GM12878 (cell line): ENCODE measurements around the gene ZMIZ2. TPM values are rescaled to one million over a fixed set of nuclear protein-coding genes. Genes with fewer than 3 reads are reported as not detected.

Experiments used
- BACH1 ChIP-seq: fragments of 450-650 bp; IDR thresholded peaks from 2 replicates; pipeline ENCODE4 v1.6.1; 2017; ENCODE audit warnings: mild to moderate bottlenecking, borderline replicate concordance
- CREM ChIP-seq: IDR thresholded peaks from 2 replicates; pipeline ENCODE4 v1.6.1; 2014; ENCODE audit warnings: antibody characterized with exemption, low read depth
- EED ChIP-seq: sonication (generic); IDR thresholded peaks from 2 replicates; pipeline ENCODE4 v1.6.1; 2016; ENCODE audit warnings: antibody characterized with exemption, low read depth
- EGR1 ChIP-seq, 2 experiments: IDR thresholded peaks; 1 replicate in 1 of 2; 2 replicates in 1 of 2; pipeline ENCODE4 v1.6.1; 2011 to 2012; ENCODE audit warnings: low read depth in 2 of 2, low read length in 2 of 2, borderline replicate concordance in 1 of 2, mild to moderate bottlenecking in 1 of 2, moderate library complexity in 1 of 2
- EP300 ChIP-seq, 2 experiments: fragments of 150-350 bp in 1 of 2; IDR thresholded peaks; 2 replicates each; pipeline ENCODE4 v1.6.1; 2011 to 2012; ENCODE audit warnings: low read depth in 2 of 2, low read length in 2 of 2, borderline replicate concordance in 1 of 2, improper control_type of control experiment in 1 of 2, inconsistent platforms in 1 of 2; ENCODE audit not compliant: control insufficient read depth in 1 of 2
- ETV6 ChIP-seq, 2 experiments: fragments of 450-650 bp in 1 of 2; IDR thresholded peaks in 1 of 2; conservative IDR thresholded peaks in 1 of 2; 2 replicates each; pipeline ENCODE4 v1.6.1; 2014; ENCODE audit warnings: antibody characterized with exemption in 1 of 2, borderline replicate concordance in 1 of 2, low read depth in 1 of 2, mild to moderate bottlenecking in 1 of 2, moderate library complexity in 1 of 2
- HDGF ChIP-seq: fragments of 450-650 bp; IDR thresholded peaks from 2 replicates; pipeline ENCODE4 v1.6.1; 2016; ENCODE audit warnings: antibody characterized with exemption
- MEF2B ChIP-seq: fragments of 450-650 bp; IDR thresholded peaks from 2 replicates; pipeline ENCODE4 v1.6.1; 2018; ENCODE audit warnings: mild to moderate bottlenecking, moderate library complexity; ENCODE audit not compliant: partially characterized antibody, poor library complexity, severe bottlenecking
- NFYB ChIP-seq: IDR thresholded peaks from 2 replicates; pipeline ENCODE4 v1.6.1; 2011; ENCODE audit warnings: low read depth, mild to moderate bottlenecking, low read length, improper control_type of control experiment, moderate library complexity; ENCODE audit not compliant: insufficient read depth
- PML ChIP-seq: IDR thresholded peaks from 2 replicates; pipeline ENCODE4 v1.6.1; 2012; ENCODE audit warnings: low read length, inconsistent platforms
- POLR2AphosphoS2 ChIP-seq: IDR thresholded peaks from 2 replicates; pipeline ENCODE4 v1.6.1; 2011; ENCODE audit warnings: low read depth, mild to moderate bottlenecking, low read length, improper control_type of control experiment, moderate library complexity
- RAD21 ChIP-seq: IDR thresholded peaks from 2 replicates; pipeline ENCODE4 v1.6.1; 2011; ENCODE audit warnings: mild to moderate bottlenecking, low read depth, low read length, moderate library complexity; ENCODE audit not compliant: insufficient read depth
- RAD51 ChIP-seq: fragments of 450-650 bp; IDR thresholded peaks from 2 replicates; pipeline ENCODE4 v1.6.1; 2016; ENCODE audit warnings: moderate library complexity, mild to moderate bottlenecking, inconsistent platforms
- RB1 ChIP-seq: fragments of 450-650 bp; formaldehyde crosslinking; IDR thresholded peaks from 2 replicates; pipeline ENCODE4 v1.6.1; 2017; ENCODE audit warnings: mild to moderate bottlenecking, borderline replicate concordance
- RELA ChIP-seq: fragments of 450-650 bp; IDR thresholded peaks from 2 replicates; pipeline ENCODE4 v1.8.0; 2014; ENCODE audit warnings: borderline replicate concordance; ENCODE audit not compliant: partially characterized antibody
- SMAD1 ChIP-seq: fragments of 450-650 bp; IDR thresholded peaks from 2 replicates; pipeline ENCODE4 v1.6.1; 2018; ENCODE audit warnings: mild to moderate bottlenecking, low read depth; ENCODE audit not compliant: partially characterized antibody
- WRNIP1 ChIP-seq: IDR thresholded peaks from 2 replicates; pipeline ENCODE4 v1.6.1; 2011; ENCODE audit warnings: low read depth, low read length, improper control_type of control experiment, borderline replicate concordance
- ZZZ3 ChIP-seq: IDR thresholded peaks from 2 replicates; pipeline ENCODE4 v1.6.1; 2011; ENCODE audit warnings: low read depth; ENCODE audit not compliant: control insufficient read depth, insufficient read length
- polyA plus RNA-seq, 11 experiments: library from polyadenylated mRNA; depleted of rRNA in 4 of 11; unstranded in 6 of 11; stranded (reverse) in 5 of 11; fragments of >200 nt; fragmentation: Nextera tagmentation in 4 of 11; fragmentation: Illumina TruSeq in 1 of 11; extraction: Ambion mirVana in 4 of 11; extraction: Trizol in 1 of 11; gene quantifications; 1 replicate in 1 of 11; 2 replicates in 10 of 11; pipeline versions ENCODE4 v1.2.1 to v1.2.3, GENCODE V29; 2011 to 2016; ENCODE audit warnings: inconsistent platforms in 2 of 11, missing spikeins in 2 of 11, low read depth in 1 of 11
- total RNA-seq, 4 experiments: library from RNA; depleted of rRNA in 3 of 4; stranded (reverse); fragments of >200 nt in 3 of 4; fragmentation: Illumina TruSeq in 1 of 4; extraction: Trizol in 1 of 4; gene quantifications; 2 replicates each; pipeline versions ENCODE4 v1.2.1 to v1.2.3, GENCODE V29; 2013 to 2021
- TF ChIP-seq, protein P1 (sequence below): fragments of 450-650 bp; IDR thresholded peaks from 2 replicates; pipeline ENCODE4 v1.6.1; 2017; ENCODE audit warnings: mild to moderate bottlenecking, low read depth, inconsistent platforms; ENCODE audit not compliant: poor library complexity, severe bottlenecking
- TF ChIP-seq, protein P2 (sequence below): fragments of 450-650 bp; formaldehyde crosslinking; IDR thresholded peaks from 2 replicates; pipeline ENCODE4 v1.5.0; 2022; ENCODE audit warnings: mild to moderate bottlenecking, missing genetic modification characterization
- TF ChIP-seq, protein P3 (sequence below): fragments of 450-650 bp; IDR thresholded peaks from 2 replicates; pipeline ENCODE4 v1.6.1; 2017; ENCODE audit warnings: low read depth, mild to moderate bottlenecking, moderate library complexity

The ZMIZ2 gene
- total and polyA plus RNA-seq, 10 of the 15 experiments (the other 5 are each of a cell fraction or from before 2014, with no cell fraction given): 0.71 to 158 (median 17.0) TPM

DNA sequence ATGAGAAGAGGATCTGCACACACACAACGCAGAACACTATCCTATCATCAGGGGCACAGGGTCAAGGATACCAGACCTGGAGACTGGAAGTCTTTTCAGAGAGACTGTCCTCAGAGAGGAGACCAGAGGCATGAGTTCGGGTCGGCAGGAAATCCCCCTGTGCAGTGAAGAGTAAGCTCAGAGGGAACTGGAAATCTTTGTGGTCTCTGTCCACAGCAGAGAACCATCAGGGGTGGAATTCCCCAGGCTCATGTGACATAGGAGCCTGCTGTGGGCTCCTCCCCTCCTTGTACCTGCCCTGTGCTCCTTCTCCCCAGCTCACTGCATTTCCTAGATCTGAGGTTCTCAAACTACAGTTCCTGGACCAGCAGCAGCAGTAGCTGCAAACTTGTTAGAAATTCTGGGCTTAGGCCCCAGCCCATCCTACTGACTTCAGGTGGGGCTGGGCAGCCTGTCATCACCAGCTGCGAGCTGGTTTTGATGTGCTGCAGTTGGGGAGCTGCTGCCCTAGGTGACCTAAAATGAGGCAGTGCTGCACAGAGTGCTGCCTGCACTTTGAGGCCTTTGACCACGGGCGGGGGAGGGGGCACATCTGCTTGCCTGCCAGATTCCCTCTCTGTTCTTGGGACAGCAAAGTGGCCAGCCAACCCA, 2.4 kb downstream of the ZMIZ2 start (continued):
- TF ChIP-seq RELA: peak; percentile 99
- TF ChIP-seq SMAD1: peak; percentile 48
- TF ChIP-seq, protein P1, sequence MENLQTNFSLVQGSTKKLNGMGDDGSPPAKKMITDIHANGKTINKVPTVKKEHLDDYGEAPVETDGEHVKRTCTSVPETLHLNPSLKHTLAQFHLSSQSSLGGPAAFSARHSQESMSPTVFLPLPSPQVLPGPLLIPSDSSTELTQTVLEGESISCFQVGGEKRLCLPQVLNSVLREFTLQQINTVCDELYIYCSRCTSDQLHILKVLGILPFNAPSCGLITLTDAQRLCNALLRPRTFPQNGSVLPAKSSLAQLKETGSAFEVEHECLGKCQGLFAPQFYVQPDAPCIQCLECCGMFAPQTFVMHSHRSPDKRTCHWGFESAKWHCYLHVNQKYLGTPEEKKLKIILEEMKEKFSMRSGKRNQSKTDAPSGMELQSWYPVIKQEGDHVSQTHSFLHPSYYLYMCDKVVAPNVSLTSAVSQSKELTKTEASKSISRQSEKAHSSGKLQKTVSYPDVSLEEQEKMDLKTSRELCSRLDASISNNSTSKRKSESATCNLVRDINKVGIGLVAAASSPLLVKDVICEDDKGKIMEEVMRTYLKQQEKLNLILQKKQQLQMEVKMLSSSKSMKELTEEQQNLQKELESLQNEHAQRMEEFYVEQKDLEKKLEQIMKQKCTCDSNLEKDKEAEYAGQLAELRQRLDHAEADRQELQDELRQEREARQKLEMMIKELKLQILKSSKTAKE: no peak
- TF ChIP-seq PML: peak; percentile 51
- TF ChIP-seq, protein P2, sequence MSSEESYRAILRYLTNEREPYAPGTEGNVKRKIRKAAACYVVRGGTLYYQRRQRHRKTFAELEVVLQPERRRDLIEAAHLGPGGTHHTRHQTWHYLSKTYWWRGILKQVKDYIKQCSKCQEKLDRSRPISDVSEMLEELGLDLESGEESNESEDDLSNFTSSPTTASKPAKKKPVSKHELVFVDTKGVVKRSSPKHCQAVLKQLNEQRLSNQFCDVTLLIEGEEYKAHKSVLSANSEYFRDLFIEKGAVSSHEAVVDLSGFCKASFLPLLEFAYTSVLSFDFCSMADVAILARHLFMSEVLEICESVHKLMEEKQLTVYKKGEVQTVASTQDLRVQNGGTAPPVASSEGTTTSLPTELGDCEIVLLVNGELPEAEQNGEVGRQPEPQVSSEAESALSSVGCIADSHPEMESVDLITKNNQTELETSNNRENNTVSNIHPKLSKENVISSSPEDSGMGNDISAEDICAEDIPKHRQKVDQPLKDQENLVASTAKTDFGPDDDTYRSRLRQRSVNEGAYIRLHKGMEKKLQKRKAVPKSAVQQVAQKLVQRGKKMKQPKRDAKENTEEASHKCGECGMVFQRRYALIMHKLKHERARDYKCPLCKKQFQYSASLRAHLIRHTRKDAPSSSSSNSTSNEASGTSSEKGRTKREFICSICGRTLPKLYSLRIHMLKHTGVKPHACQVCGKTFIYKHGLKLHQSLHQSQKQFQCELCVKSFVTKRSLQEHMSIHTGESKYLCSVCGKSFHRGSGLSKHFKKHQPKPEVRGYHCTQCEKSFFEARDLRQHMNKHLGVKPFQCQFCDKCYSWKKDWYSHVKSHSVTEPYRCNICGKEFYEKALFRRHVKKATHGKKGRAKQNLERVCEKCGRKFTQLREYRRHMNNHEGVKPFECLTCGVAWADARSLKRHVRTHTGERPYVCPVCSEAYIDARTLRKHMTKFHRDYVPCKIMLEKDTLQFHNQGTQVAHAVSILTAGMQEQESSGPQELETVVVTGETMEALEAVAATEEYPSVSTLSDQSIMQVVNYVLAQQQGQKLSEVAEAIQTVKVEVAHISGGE: 0 out of 2 replicates have a peak, but pooled peaks have one; percentile 30
- peak; percentile 52 for TF ChIP-seq MEF2B
- peak; percentile 84 to 86; a peak in 3 of 4 replicates for TF ChIP-seq EP300 (IDR thresholded peaks at IDR 0.05; ENCODE audit: borderline replicate concordance in 1 of 2, control insufficient read depth in 1 of 2, low read depth in 2 of 2, low read length in 2 of 2)
- 0 out of 2 replicates have a peak, but pooled peaks have one; percentile 10 for TF ChIP-seq WRNIP1
- no peak for TF ChIP-seq EGR1 (IDR thresholded peaks at IDR 0.05; ENCODE audit: borderline replicate concordance in 1 of 2, low read depth in 2 of 2, low read length in 2 of 2)
- peak; percentile 63 for TF ChIP-seq POLR2AphosphoS2
- peak; percentile 28 for TF ChIP-seq CREM
- peak; percentile 93 for TF ChIP-seq RAD51
- no peak for TF ChIP-seq RB1
- TF ChIP-seq RAD21: 0 out of 2 replicates have a peak, but pooled peaks have one; percentile 11
- TF ChIP-seq HDGF: peak; percentile 60; the same call in 1 of the 2 replicates
- TF ChIP-seq ETV6 (conservative IDR thresholded peaks at IDR 0.05 in 1 of 2, IDR thresholded peaks at IDR 0.05 in 1 of 2; ENCODE audit: borderline replicate concordance in 1 of 2, low read depth in 1 of 2): no peak
- peak; percentile 87 for TF ChIP-seq EED
- no peak for TF ChIP-seq NFYB
- TF ChIP-seq, protein P3, sequence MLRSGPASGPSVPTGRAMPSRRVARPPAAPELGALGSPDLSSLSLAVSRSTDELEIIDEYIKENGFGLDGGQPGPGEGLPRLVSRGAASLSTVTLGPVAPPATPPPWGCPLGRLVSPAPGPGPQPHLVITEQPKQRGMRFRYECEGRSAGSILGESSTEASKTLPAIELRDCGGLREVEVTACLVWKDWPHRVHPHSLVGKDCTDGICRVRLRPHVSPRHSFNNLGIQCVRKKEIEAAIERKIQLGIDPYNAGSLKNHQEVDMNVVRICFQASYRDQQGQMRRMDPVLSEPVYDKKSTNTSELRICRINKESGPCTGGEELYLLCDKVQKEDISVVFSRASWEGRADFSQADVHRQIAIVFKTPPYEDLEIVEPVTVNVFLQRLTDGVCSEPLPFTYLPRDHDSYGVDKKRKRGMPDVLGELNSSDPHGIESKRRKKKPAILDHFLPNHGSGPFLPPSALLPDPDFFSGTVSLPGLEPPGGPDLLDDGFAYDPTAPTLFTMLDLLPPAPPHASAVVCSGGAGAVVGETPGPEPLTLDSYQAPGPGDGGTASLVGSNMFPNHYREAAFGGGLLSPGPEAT: peak; percentile 99
- peak; percentile 90 for TF ChIP-seq BACH1
- no peak for TF ChIP-seq ZZZ3
